CD14-positive monocyte (primary cell): ENCODE measurements around the gene BAHCC1. TPM values are rescaled to one million over a fixed set of nuclear protein-coding genes. Genes with fewer than 3 reads are reported as not detected.

Experiments used
- DNase-seq, 3 donors: peaks; one replicate each; pipeline ENCODE4 v3.0.0-alpha.2; 2011 to 2022
- H2AFZ ChIP-seq: 2 replicates; pipeline ENCODE4 v1.6.0; 2012; ENCODE audit warnings: mild to moderate bottlenecking, low read depth, low read length, inconsistent platforms; ENCODE audit not compliant: insufficient read depth, poor library complexity, severe bottlenecking
- H3K27ac ChIP-seq, 2 donors: 1 replicate in 1 of 2; 2 replicates in 1 of 2; pipeline ENCODE4 v1.5.1; 2012 to 2013; ENCODE audit warnings: low read length in 2 of 2, control low read depth in 1 of 2, inconsistent platforms in 1 of 2, low read depth in 1 of 2, mild to moderate bottlenecking in 1 of 2
- H3K27me3 ChIP-seq, 2 donors: one replicate each; pipeline versions ENCODE4 v1.6.0 to v1.6.1; 2011 to 2013; ENCODE audit warnings: low read length in 2 of 2; ENCODE audit not compliant: control insufficient read depth in 2 of 2, insufficient read depth in 2 of 2
- H3K36me3 ChIP-seq, 2 donors: replicated peaks in 1 of 2; 1 replicate in 1 of 2; 2 replicates in 1 of 2; pipeline versions ENCODE4 v1.5.1 to v1.6.1; 2012 to 2013; ENCODE audit warnings: low read length in 2 of 2, control low read depth in 1 of 2, inconsistent platforms in 1 of 2, mild to moderate bottlenecking in 1 of 2; ENCODE audit not compliant: insufficient read depth in 2 of 2, control insufficient read depth in 1 of 2
- H3K4me1 ChIP-seq, 2 donors: 1 replicate in 1 of 2; 2 replicates in 1 of 2; pipeline versions ENCODE4 v1.5.1 to v1.6.1; 2012 to 2013; ENCODE audit warnings: low read length in 2 of 2, control low read depth in 1 of 2, inconsistent platforms in 1 of 2, mild to moderate bottlenecking in 1 of 2, moderate library complexity in 1 of 2; ENCODE audit not compliant: insufficient read depth in 2 of 2, control insufficient read depth in 1 of 2
- H3K4me2 ChIP-seq: replicated peaks from 2 replicates; pipeline ENCODE3; 2012; ENCODE audit warnings: low read length, moderate library complexity, mild to moderate bottlenecking; ENCODE audit not compliant: poor library complexity, severe bottlenecking; ENCODE audit errors: extremely low read depth
- H3K4me3 ChIP-seq, 3 experiments: fragments of 200-600 bp in 1 of 3; sonication (generic) in 1 of 3; replicated peaks in 1 of 3; 1 replicate in 2 of 3; 2 replicates in 1 of 3; pipeline ENCODE4 v1.5.1; 2011 to 2013; ENCODE audit warnings: low read length in 3 of 3, mild to moderate bottlenecking in 3 of 3, control low read depth in 2 of 3, low read depth in 2 of 3, inconsistent platforms in 1 of 3, moderate library complexity in 1 of 3
- H3K79me2 ChIP-seq: 2 replicates; pipeline ENCODE4 v1.6.0; 2012; ENCODE audit warnings: mild to moderate bottlenecking, control low read depth, inconsistent platforms, low read length, moderate library complexity; ENCODE audit not compliant: insufficient read depth
- H3K9ac ChIP-seq: 2 replicates; pipeline ENCODE4 v1.6.0; 2017; ENCODE audit warnings: low read length, mild to moderate bottlenecking; ENCODE audit not compliant: insufficient read depth, poor library complexity, severe bottlenecking
- H3K9me3 ChIP-seq, 2 donors: replicated peaks in 1 of 2; 1 replicate in 1 of 2; 2 replicates in 1 of 2; pipeline versions ENCODE4 v1.5.1 to v1.6.1; 2012 to 2013; ENCODE audit warnings: low read length in 2 of 2, control low read depth in 1 of 2; ENCODE audit not compliant: control insufficient read depth in 1 of 2, insufficient read depth in 1 of 2
- H4K20me1 ChIP-seq: 2 replicates; pipeline ENCODE4 v1.6.0; 2012; ENCODE audit warnings: mild to moderate bottlenecking, low read length, control low read depth, moderate library complexity; ENCODE audit not compliant: insufficient read depth
- H3K27ac Mint-ChIP-seq, 7 donors: one replicate each; pipeline ENCODE4 v1.8.0; 2020; ENCODE audit warnings: mild to moderate bottlenecking in 7 of 7, mixed read lengths in 7 of 7, moderate library complexity in 6 of 7, inconsistent platforms in 2 of 7
- H3K27me3 Mint-ChIP-seq, 3 donors: one replicate each; pipeline ENCODE4 v1.8.0; 2021 to 2022; ENCODE audit warnings: low read depth in 3 of 3, mild to moderate bottlenecking in 3 of 3, mixed read lengths in 3 of 3, moderate library complexity in 3 of 3, inconsistent platforms in 1 of 3
- H3K36me3 Mint-ChIP-seq, 2 donors: one replicate each; pipeline ENCODE4 v1.8.0; 2020; ENCODE audit warnings: mixed read lengths in 2 of 2, inconsistent platforms in 1 of 2, mild to moderate bottlenecking in 1 of 2
- H3K4me1 Mint-ChIP-seq: one replicate; pipeline ENCODE4 v1.8.0; 2020; ENCODE audit warnings: mild to moderate bottlenecking, mixed read lengths
- H3K4me3 Mint-ChIP-seq, 2 donors: one replicate each; pipeline ENCODE4 v1.8.0; 2020; ENCODE audit warnings: mild to moderate bottlenecking in 2 of 2, mixed read lengths in 2 of 2, moderate library complexity in 1 of 2
- H3K9me3 Mint-ChIP-seq, 7 donors: one replicate each; pipeline ENCODE4 v1.8.0; 2020 to 2022; ENCODE audit warnings: mixed read lengths in 7 of 7, mild to moderate bottlenecking in 6 of 7, moderate library complexity in 6 of 7, inconsistent platforms in 2 of 7
- CTCF ChIP-seq: fragments of 200-600 bp; IDR thresholded peaks from one replicate; pipeline ENCODE4 v1.8.0; 2022; ENCODE audit warnings: antibody characterized with exemption, mild to moderate bottlenecking
- WGBS: methylation state at CpG from one replicate; pipeline ENCODE4 v1.1.5; 2013; ENCODE audit warnings: missing lambda C conversion rate; ENCODE audit not compliant: insufficient coverage; 5-methylcytosine and 5-hydroxymethylcytosine counted together
- intact Hi-C, 2 donors: fragments of 100-400 bp; cut with micrococcal nuclease; formaldehyde crosslinking; loops; one replicate each; pipeline versions ENCODE4 v1.15.0 to v1.15.1; 2023
- polyA plus RNA-seq, 3 donors: library from polyadenylated mRNA; depleted of rRNA in 1 of 3; unstranded in 2 of 3; stranded (reverse) in 1 of 3; fragments of 300-500 nt in 2 of 3; fragments of >200 nt in 1 of 3; fragmentation: Illumina TruSeq in 2 of 3; gene quantifications; 1 replicate in 2 of 3; 2 replicates in 1 of 3; pipeline ENCODE4 v1.2.3, GENCODE V29; 2012 to 2021

Gene BAHCC1
- polyA plus RNA-seq, 3 donors = 0.11 to 8.8 (median 0.27) TPM

- Mint-ChIP-seq H3K4me1 (peaks cover 2% of the 10 kb centered on the region), H3K9me3 (no peaks in the 10 kb centered on the region), H3K4me3 (no peak overlapping the region), H3K27me3 (no peaks in the 10 kb centered on the region), H3K36me3 (peaks cover 0 to 1% of the 10 kb centered on the region in 2 donors), H3K27ac (no peak overlapping the region)
- H3K9ac ChIP-seq = no peak overlapping the region
- no peaks in the 10 kb centered on the region for H3K79me2 ChIP-seq
- H3K4me2 ChIP-seq = no peak overlapping the region
- H4K20me1 ChIP-seq = no peaks in the 10 kb centered on the region
- H3K9me3 ChIP-seq = no peaks in the 10 kb centered on the region
- no peak overlapping the region for H3K27ac ChIP-seq
- H3K4me3 ChIP-seq = no peak overlapping the region
- peaks cover 0 to 2% of the 10 kb centered on the region in 2 donors for H3K36me3 ChIP-seq
- WGBS = 20% methylated on average over 3 of the region's 10 CpGs
- H3K27me3 ChIP-seq = no peaks in the 10 kb centered on the region
- no peak for TF ChIP-seq CTCF
- intact Hi-C loops = no loop called here
- no peak overlapping the region for H2AFZ ChIP-seq
- H3K4me1 ChIP-seq = no peaks in the 10 kb centered on the region
- no peak for DNase-seq
Observed at GRCh38 chr17:81438688-81439087, 43.4 kb downstream of the BAHCC1 start.

GRCh38 chr17:81440051-81440471 is 44.8 kb downstream of the BAHCC1 start:
- H3K27me3 Mint-ChIP-seq = no peaks in the 10 kb centered on the region
- H4K20me1 ChIP-seq = no peaks in the 10 kb centered on the region
- no peak for TF ChIP-seq CTCF
- H3K4me1 ChIP-seq = no peaks in the 10 kb centered on the region
- DNase-seq = no peak
- H3K79me2 ChIP-seq = no peaks in the 10 kb centered on the region
- H3K4me1 Mint-ChIP-seq = peaks cover 2% of the 10 kb centered on the region
- intact Hi-C loops = no loop called here
- no peak overlapping the region for H2AFZ ChIP-seq
- H3K4me2 ChIP-seq = no peak overlapping the region
- no peak overlapping the region for H3K27ac ChIP-seq
- H3K36me3 Mint-ChIP-seq = peaks cover 0 to 4% of the 10 kb centered on the region in 2 donors
- no peaks in the 10 kb centered on the region for H3K9me3 ChIP-seq
- H3K4me3 ChIP-seq = no peak overlapping the region
- WGBS = 80% methylated on average over 7 of the region's 14 CpGs
- no peaks in the 10 kb centered on the region for H3K27me3 ChIP-seq
- no peak overlapping the region for H3K4me3 Mint-ChIP-seq
- H3K9me3 Mint-ChIP-seq = no peaks in the 10 kb centered on the region
- peaks cover 0 to 2% of the 10 kb centered on the region in 2 donors for H3K36me3 ChIP-seq
- no peak overlapping the region for H3K9ac ChIP-seq
- no peak overlapping the region for H3K27ac Mint-ChIP-seq
